Measurements from ENCODE around the gene SLC9A3.

DNA sequence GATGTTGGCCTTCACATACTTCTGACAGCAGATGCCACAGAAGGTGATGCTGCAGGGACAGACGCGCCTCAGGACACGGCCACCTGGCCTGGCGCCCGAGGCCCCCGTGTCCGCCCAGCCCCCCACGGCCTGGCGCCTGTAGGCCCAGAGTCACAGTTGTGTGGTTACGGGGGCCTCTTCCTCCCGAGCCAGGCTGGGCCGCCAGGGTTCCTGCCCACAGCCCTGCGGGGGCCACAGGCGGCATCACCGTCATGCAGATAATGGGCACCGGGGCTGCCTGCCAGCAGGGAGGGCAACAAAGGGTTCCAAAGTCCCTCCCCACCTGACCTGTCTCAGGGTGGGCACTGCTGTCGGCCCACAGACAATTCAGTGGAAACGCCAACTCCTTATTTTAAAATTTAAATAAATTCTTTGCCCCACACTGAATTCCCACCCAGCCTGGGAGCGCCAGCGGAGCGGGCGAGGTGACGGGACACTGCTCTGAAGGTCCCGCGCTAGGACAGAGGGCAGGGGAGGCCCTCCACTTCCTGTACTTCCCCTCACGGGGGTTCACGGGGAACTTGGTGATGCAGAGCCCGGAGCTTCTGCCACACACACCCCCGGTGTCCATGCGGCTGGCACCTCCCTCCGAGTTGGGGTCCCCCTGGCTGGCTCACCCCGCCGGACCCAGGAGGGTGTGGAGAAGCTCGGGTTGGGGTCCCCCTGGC lies 40.7 kb downstream of the SLC9A3 start:
- TF ChIP-seq POLR2A (IDR thresholded peaks at IDR 0.05; ENCODE audit: low read depth, low read length) (no peak), POU2F2 (IDR thresholded peaks at IDR 0.05; ENCODE audit: low read depth, low read length) (no peak)
